Parathyroid adenoma (tissue), 2 donors: ENCODE data around the gene LGR4.

Experiments used
- H2AFZ ChIP-seq: fragments of 300-600 bp; sonication (generic); one replicate; pipeline ENCODE4 v1.7.0; 2017; ENCODE audit warnings: antibody characterized with exemption, mild to moderate bottlenecking
- H3K27ac ChIP-seq: fragments of 300-600 bp; sonication (generic); one replicate; pipeline ENCODE4 v1.7.0; 2017
- H3K27me3 ChIP-seq: fragments of 300-600 bp; sonication (generic); one replicate; pipeline ENCODE4 v1.7.0; 2017; ENCODE audit warnings: low read length; ENCODE audit not compliant: control insufficient read depth, insufficient read depth
- H3K36me3 ChIP-seq: fragments of 300-600 bp; sonication (generic); one replicate; pipeline ENCODE4 v1.7.0; 2017; ENCODE audit warnings: low read length; ENCODE audit not compliant: control insufficient read depth, insufficient read depth
- H3K4me1 ChIP-seq: fragments of 300-600 bp; sonication (generic); one replicate; pipeline ENCODE4 v1.7.0; 2017; ENCODE audit warnings: control low read depth
- H3K4me2 ChIP-seq: fragments of 300-600 bp; sonication (generic); one replicate; pipeline ENCODE4 v1.7.0; 2017; ENCODE audit warnings: low read length
- H3K4me3 ChIP-seq: fragments of 300-600 bp; sonication (generic); one replicate; pipeline ENCODE4 v1.7.0; 2017; ENCODE audit warnings: low read depth, low read length
- H3K79me2 ChIP-seq: fragments of 300-600 bp; sonication (generic); one replicate; pipeline ENCODE4 v1.7.0; 2017; ENCODE audit warnings: control low read depth
- H3K9ac ChIP-seq: fragments of 300-600 bp; sonication (generic); one replicate; pipeline ENCODE4 v1.7.0; 2017; ENCODE audit warnings: mild to moderate bottlenecking
- H3K9me3 ChIP-seq: fragments of 300-600 bp; sonication (generic); one replicate; pipeline ENCODE4 v1.7.0; 2017; ENCODE audit warnings: low read length; ENCODE audit not compliant: control insufficient read depth
- TF ChIP-seq, protein P1 (sequence below): fragments of 300-600 bp; sonication (generic); IDR thresholded peaks from one replicate; pipeline ENCODE4 v1.7.0; 2017; ENCODE audit warnings: antibody characterized with exemption, mild to moderate bottlenecking
- donor health status: primary hyperparathyroidism.

LGR4 gene

DNA sequence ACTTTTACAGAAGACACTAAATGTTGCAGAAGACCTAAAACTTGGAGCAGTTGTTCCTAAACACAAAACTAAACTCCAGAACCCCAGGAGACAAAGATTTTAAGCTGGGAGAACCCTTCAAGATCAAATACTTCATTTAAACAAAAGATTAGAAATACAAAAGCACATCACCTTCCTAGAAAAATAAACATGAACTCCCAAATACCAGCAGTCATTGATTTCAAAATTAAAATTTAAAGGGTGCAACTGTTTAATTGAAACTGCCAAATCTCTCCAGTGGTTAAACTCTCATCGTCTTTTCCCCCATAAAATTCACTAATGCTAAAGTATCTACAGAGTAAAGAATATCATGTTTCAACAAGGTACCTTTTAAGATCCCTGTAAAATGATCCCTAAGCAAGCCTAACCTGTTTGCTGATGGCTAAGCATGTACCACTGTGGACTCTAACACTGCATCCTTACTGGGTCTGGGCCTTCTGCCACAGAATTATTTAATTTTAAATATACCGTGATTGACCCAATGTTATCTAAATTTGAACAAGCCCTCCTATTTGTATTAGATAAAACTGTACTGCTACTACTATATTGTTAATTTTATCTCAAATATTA, 55.9 kb downstream of the LGR4 start:
- Histone ChIP-seq H2AFZ (no peak overlapping the region), H3K27me3 (no peaks in the 10 kb centered on the region), H3K79me2 (no peaks in the 10 kb centered on the region), H3K4me2 (no peak overlapping the region), H3K4me3 (no peak overlapping the region), H3K36me3 (no peaks in the 10 kb centered on the region), H3K9ac (no peak overlapping the region), H3K4me1 (no peaks in the 10 kb centered on the region), H3K9me3 (no peaks in the 10 kb centered on the region), H3K27ac (no peak overlapping the region)
- TF ChIP-seq, protein P1, sequence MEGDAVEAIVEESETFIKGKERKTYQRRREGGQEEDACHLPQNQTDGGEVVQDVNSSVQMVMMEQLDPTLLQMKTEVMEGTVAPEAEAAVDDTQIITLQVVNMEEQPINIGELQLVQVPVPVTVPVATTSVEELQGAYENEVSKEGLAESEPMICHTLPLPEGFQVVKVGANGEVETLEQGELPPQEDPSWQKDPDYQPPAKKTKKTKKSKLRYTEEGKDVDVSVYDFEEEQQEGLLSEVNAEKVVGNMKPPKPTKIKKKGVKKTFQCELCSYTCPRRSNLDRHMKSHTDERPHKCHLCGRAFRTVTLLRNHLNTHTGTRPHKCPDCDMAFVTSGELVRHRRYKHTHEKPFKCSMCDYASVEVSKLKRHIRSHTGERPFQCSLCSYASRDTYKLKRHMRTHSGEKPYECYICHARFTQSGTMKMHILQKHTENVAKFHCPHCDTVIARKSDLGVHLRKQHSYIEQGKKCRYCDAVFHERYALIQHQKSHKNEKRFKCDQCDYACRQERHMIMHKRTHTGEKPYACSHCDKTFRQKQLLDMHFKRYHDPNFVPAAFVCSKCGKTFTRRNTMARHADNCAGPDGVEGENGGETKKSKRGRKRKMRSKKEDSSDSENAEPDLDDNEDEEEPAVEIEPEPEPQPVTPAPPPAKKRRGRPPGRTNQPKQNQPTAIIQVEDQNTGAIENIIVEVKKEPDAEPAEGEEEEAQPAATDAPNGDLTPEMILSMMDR, result no peak

GRCh38 chr11:27414644-27415043, 57.9 kb downstream of the LGR4 start:
- H3K36me3 ChIP-seq, result no peaks in the 10 kb centered on the region
- TF ChIP-seq, protein P1, result no peak
- H3K4me3 ChIP-seq, result no peak overlapping the region
- H3K4me2 ChIP-seq, result no peak overlapping the region
- no peaks in the 10 kb centered on the region for H3K79me2 ChIP-seq
- no peaks in the 10 kb centered on the region for H3K4me1 ChIP-seq
- no peak overlapping the region for H3K9ac ChIP-seq
- H2AFZ ChIP-seq, result no peak overlapping the region
- no peaks in the 10 kb centered on the region for H3K9me3 ChIP-seq
- no peak overlapping the region for H3K27ac ChIP-seq
- H3K27me3 ChIP-seq, result no peaks in the 10 kb centered on the region

- Histone ChIP-seq H3K4me1 (no peaks in the 10 kb centered on the region), H3K4me2 (no peak overlapping the region), H3K9me3 (no peaks in the 10 kb centered on the region), H3K27me3 (no peaks in the 10 kb centered on the region), H3K27ac (no peak overlapping the region), H3K4me3 (no peak overlapping the region), H2AFZ (no peak overlapping the region), H3K9ac (no peak overlapping the region), H3K36me3 (no peaks in the 10 kb centered on the region), H3K79me2 (no peaks in the 10 kb centered on the region)
- TF ChIP-seq, protein P1, result no peak
Measured at GRCh38 chr11:27413218-27413617, 59.4 kb downstream of the LGR4 start.

DNA sequence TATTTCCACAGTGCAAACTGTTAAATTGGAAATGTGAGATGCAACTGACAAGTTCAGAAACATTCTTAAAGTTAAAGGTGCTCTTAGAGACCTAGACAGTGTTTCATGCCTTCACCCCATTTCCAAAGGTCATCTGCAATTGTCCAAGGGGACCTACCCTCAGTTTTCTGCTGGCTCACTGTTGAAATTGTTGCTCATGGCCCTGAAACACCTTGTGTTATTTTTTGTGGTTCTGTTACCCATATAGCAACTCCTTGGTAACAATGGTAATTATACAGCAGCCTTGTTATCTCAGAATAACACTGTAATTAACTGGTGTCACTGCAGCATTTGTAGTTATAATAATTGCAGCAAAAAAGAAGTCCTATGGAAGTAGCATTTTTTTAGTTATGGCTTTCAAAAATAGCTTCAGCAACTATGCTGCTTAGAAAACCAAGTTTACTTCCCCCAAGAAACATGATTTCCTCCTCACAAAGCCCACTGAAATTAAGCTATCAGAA, 60.3 kb downstream of the LGR4 start:
- no peak overlapping the region for H2AFZ ChIP-seq
- H3K36me3 ChIP-seq, result no peaks in the 10 kb centered on the region
- H3K4me3 ChIP-seq, result no peak overlapping the region
- H3K27me3 ChIP-seq, result no peaks in the 10 kb centered on the region
- H3K27ac ChIP-seq, result no peak overlapping the region
- H3K9ac ChIP-seq, result no peak overlapping the region
- H3K9me3 ChIP-seq, result no peaks in the 10 kb centered on the region
- no peaks in the 10 kb centered on the region for H3K79me2 ChIP-seq
- H3K4me2 ChIP-seq, result no peak overlapping the region
- TF ChIP-seq, protein P1, result no peak
- no peaks in the 10 kb centered on the region for H3K4me1 ChIP-seq

- no peak overlapping the region for H2AFZ ChIP-seq
- no peaks in the 10 kb centered on the region for H3K27me3 ChIP-seq
- no peaks in the 10 kb centered on the region for H3K4me1 ChIP-seq
- H3K27ac ChIP-seq, result no peak overlapping the region
- no peak overlapping the region for H3K4me3 ChIP-seq
- H3K9ac ChIP-seq, result no peak overlapping the region
- H3K9me3 ChIP-seq, result no peaks in the 10 kb centered on the region
- TF ChIP-seq, protein P1, result no peak
- no peaks in the 10 kb centered on the region for H3K36me3 ChIP-seq
- H3K4me2 ChIP-seq, result no peak overlapping the region
- H3K79me2 ChIP-seq, result no peaks in the 10 kb centered on the region
Measured at GRCh38 chr11:27411328-27411727, 61.3 kb downstream of the LGR4 start.
